SU-DHL-6 (cell line): Measurements from ENCODE around the gene CYP39A1.

ENCODE experiments used
- CTCF ChIP-seq: fragments of 200-600 bp; sonication (generic); IDR thresholded peaks from one replicate; pipeline ENCODE4 v1.5.1; 2017; ENCODE audit warnings: antibody characterized with exemption, mild to moderate bottlenecking, low read length, moderate library complexity; ENCODE audit not compliant: insufficient read depth, poor library complexity, severe bottlenecking
- EZH2phosphoT487 ChIP-seq: fragments of 200-600 bp; sonication (generic), shearing (Covaris generic); conservative IDR thresholded peaks from 2 replicates; pipeline ENCODE4 v1.6.1; 2018; ENCODE audit warnings: mild to moderate bottlenecking, antibody characterized with exemption, low read length, moderate library complexity, mixed read lengths

GRCh38 chr6:46590765-46591164 is 61.9 kb downstream of the CYP39A1 start:
- TF ChIP-seq CTCF = no peak
- TF ChIP-seq EZH2phosphoT487 = no peak
